Kidney epithelial cell (primary cell): ENCODE data around the gene RBM12. TPM values are rescaled to one million over a fixed set of nuclear protein-coding genes. Genes with fewer than 3 reads are reported as not detected.

Source experiments
- DNase-seq: peaks from one replicate; pipeline ENCODE4 v3.0.0-alpha.2; 2010; ENCODE audit warnings: low read depth
- H3K27me3 ChIP-seq: 2 replicates; pipeline ENCODE4 v1.6.0; 2011; ENCODE audit warnings: low read length; ENCODE audit not compliant: control insufficient read depth, insufficient read depth
- H3K36me3 ChIP-seq: 2 replicates; pipeline ENCODE4 v1.5.1; 2011; ENCODE audit warnings: low read length; ENCODE audit not compliant: control insufficient read depth, insufficient read depth
- H3K4me3 ChIP-seq: 2 replicates; pipeline ENCODE4 v1.5.1; 2011; ENCODE audit warnings: low read depth, mild to moderate bottlenecking, control low read depth, low read length
- total RNA-seq: library from RNA; depleted of rRNA; stranded (reverse); fragments of >200 nt; gene quantifications from 2 replicates; pipeline ENCODE4 v1.2.3, GENCODE V29; 2015
- TF ChIP-seq, protein P1 (sequence below): IDR thresholded peaks from 2 replicates; pipeline ENCODE4 v1.5.1; 2011; ENCODE audit warnings: mild to moderate bottlenecking, moderate library complexity, low read length, control low read depth, inconsistent platforms; ENCODE audit not compliant: insufficient read depth, poor library complexity, severe bottlenecking

RBM12 gene
- total RNA-seq, 1 donor from 2014 or later = 43.2 TPM

DNA sequence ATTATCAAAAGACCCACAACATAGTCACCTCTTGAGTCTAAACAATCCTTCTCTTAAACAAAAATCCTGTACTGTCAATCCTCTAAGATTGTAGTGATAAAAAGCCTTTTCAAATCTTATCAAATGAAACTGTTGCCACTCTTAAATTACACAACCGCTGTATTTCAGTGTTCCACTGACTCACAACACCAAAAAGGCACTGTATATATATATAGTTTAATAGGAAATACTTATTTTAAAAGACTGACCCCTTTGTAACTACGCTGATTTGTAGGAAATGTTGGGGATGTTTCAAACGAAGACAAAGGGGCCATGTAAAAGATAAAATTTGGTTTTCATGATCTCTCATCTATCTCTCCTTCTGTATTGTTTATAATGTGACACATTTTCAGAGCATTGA is 14.1 kb downstream of the RBM12 start:
- Histone ChIP-seq H3K36me3 (peaks cover 7% of the 10 kb centered on the region), H3K4me3 (no peak overlapping the region), H3K27me3 (no peaks in the 10 kb centered on the region)
- TF ChIP-seq, protein P1, sequence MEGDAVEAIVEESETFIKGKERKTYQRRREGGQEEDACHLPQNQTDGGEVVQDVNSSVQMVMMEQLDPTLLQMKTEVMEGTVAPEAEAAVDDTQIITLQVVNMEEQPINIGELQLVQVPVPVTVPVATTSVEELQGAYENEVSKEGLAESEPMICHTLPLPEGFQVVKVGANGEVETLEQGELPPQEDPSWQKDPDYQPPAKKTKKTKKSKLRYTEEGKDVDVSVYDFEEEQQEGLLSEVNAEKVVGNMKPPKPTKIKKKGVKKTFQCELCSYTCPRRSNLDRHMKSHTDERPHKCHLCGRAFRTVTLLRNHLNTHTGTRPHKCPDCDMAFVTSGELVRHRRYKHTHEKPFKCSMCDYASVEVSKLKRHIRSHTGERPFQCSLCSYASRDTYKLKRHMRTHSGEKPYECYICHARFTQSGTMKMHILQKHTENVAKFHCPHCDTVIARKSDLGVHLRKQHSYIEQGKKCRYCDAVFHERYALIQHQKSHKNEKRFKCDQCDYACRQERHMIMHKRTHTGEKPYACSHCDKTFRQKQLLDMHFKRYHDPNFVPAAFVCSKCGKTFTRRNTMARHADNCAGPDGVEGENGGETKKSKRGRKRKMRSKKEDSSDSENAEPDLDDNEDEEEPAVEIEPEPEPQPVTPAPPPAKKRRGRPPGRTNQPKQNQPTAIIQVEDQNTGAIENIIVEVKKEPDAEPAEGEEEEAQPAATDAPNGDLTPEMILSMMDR = no peak
- DNase-seq = no peak

DNA sequence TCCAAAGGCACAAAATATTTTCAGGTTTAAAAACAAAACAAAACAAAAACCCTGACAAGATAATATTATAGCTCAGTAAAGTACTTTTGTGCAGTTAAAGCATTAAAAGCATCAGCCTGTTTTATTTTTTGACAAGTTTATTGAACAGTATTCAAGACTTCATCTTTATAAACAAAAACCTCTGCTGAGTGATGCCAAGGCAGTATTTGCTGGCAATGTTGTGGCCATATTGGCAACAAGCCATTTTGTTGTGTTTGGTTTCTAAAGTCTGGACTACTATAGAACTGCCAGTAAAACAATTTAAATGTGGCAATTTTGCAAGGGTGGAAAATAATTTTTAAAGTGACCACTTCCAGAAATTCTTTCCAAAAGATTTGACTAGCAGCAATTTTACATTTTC is 15.9 kb downstream of the RBM12 start:
- H3K36me3 ChIP-seq = peaks cover 2% of the 10 kb centered on the region
- no peak for DNase-seq
- H3K27me3 ChIP-seq = no peaks in the 10 kb centered on the region
- H3K4me3 ChIP-seq = no peak overlapping the region
- TF ChIP-seq, protein P1 = no peak

DNA sequence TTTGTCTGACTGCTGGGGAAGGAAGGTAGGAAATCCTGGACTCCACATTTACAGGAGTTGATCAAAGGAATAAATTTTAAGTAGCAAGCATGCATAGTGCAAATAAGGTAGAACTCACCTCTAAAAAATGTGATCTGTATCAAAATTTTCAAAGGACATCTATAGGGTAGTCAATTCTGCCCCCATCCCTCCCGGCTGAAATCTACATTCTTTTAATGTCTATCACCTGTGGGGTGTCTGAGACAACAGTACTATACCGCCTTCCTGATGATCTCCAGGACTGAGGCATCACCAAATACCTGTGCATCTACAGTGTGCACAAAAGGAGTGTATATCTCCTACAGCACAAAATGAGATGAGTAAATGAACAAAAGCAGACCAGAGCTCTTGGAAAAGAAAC is 19.9 kb downstream of the RBM12 start:
- no peak overlapping the region for H3K4me3 ChIP-seq
- no peak for DNase-seq
- no peaks in the 10 kb centered on the region for H3K27me3 ChIP-seq
- TF ChIP-seq, protein P1 = no peak
- H3K36me3 ChIP-seq = no peaks in the 10 kb centered on the region

DNA sequence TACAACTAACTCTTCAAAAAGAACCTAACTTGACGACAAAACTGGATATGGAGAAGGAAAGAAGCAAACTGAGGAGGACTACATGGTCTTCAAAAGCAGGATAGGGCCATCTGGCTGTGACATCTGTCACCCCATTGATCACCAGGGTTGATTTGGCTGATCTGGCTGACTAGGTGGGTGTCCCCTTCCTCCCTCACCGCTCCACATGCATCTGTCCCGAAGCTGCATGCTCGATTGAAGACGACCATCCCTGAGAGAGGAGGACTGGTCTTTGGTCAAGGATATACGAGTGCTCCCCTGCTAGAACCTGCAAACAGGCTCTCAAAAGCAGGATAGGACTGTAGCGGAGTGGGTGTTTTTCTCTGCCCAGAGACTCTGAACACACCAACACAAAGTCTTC is 21.7 kb downstream of the RBM12 start:
- no peak for DNase-seq
- Histone ChIP-seq H3K4me3 (no peak overlapping the region), H3K36me3 (no peaks in the 10 kb centered on the region), H3K27me3 (no peaks in the 10 kb centered on the region)
- TF ChIP-seq, protein P1 = no peak

DNA sequence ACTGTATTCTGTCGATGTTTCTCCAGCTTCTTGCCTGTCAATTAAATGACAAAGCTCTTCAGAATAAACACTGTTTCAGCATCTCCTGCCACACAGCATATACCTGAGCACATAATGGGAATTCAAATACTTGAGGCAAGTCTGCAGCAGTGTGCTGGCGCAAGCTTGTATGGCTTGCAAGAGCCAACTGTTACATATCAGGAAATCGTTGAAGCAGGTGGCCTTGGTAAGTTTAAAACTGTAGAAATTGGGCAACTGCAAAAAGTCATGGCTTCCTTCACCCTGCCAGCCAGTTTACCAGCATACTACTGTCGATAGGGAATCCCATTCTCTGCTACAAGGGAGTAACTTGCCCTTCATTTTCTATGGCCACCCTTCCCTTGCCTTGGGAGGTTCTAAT is 23.0 kb downstream of the RBM12 start:
- Histone ChIP-seq H3K4me3 (no peak overlapping the region), H3K27me3 (no peaks in the 10 kb centered on the region)

DNA sequence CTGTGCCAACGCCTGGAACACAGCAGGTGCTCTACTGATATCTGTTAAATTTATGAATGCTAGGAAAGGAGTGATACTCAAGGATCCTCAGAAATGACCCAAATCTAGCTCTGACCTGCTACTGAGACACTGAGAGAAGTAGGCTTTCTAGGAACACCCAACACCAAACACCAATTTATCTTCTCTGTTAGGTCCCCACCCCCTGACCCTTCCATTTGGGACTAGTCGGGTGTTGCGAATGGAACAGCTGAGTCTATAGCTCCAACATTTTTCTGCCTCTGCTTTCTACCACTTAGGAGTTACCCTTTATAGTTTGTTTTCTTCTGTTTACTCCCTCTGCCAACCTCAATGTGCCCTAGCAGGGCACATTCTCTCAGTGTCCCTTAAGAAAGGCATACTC is 24.0 kb downstream of the RBM12 start:
- DNase-seq = no peak
- no peaks in the 10 kb centered on the region for H3K27me3 ChIP-seq
- H3K36me3 ChIP-seq = no peaks in the 10 kb centered on the region
- H3K4me3 ChIP-seq = no peak overlapping the region
- TF ChIP-seq, protein P1 = no peak

More for the DNA sequence above, 23.0 kb downstream of the RBM12 start:
- TF ChIP-seq, protein P1 = no peak
- no peak for DNase-seq
- H3K36me3 ChIP-seq = no peaks in the 10 kb centered on the region
